NT2/D1 (cell line): Measurements from ENCODE around the gene ZBTB46.

Experiments used
- SUZ12 ChIP-seq: IDR thresholded peaks from 2 replicates; pipeline ENCODE4 v1.6.1; 2011; ENCODE audit not compliant: insufficient read length, insufficient read depth; ENCODE audit errors: extremely low read depth
- YY1 ChIP-seq: IDR thresholded peaks from 2 replicates; pipeline ENCODE4 v1.6.1; 2011; ENCODE audit not compliant: insufficient read length, insufficient read depth
- ZNF274 ChIP-seq: IDR thresholded peaks from 2 replicates; pipeline ENCODE4 v1.6.1; 2011; ENCODE audit warnings: mild to moderate bottlenecking, low read depth, low read length

DNA sequence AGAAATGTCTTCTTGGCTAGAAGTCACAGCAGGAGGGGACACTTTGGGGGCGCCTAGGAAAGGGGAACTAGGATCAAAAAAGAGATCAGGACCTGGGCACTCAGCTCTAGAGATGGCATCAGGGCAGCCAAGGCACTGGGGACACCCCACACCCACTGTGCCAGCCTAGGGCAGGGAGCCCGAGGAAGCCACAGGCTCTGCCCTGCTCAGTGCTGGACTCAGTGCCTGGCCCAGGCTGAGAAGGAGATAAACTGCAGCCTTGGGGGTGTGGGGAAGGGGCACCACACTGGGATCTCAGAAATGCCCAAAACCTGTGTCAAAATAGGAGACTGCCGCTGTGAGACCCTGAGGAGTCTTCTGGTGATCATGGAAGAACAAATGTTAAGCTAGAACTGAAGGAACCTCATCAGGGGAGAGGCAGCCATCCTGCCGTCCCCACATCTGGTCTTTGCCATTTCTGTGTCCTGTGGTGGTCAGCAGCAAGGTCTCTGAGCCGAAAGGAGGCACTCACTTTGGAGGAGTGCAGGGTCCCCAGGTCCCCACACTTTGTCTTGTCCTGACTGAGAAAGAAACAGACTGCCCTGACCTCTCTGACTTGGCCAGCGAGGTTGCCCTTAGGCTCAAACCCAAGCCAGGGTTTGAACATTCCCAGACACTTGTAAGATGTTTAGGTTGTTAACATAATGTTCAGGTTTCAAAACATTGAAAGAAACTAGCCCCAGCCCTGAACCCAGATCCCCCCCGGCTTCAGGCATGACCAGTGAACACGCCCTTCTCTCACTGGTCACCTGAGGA is 125.6 kb downstream of the ZBTB46 start:
- TF ChIP-seq ZNF274 = no peak
- no peak for TF ChIP-seq YY1
- no peak for TF ChIP-seq SUZ12
